ENCODE measurements around the gene SPTBN5.

SPTBN5 gene

GRCh38 chr15:41904541-41905005 lies 10.7 kb upstream of the SPTBN5 start:
- in situ Hi-C loops (cut with MboI; ENCODE audit: low sequenced_read_pairs), result no loop called here

GRCh38 chr15:41903782-41904181 lies 9.9 kb upstream of the SPTBN5 start:
- in situ Hi-C loops (cut with MboI; ENCODE audit: low sequenced_read_pairs), result no loop called here

GRCh38 chr15:41901431-41901830 lies 7.6 kb upstream of the SPTBN5 start:
- in situ Hi-C loops (cut with MboI; ENCODE audit: low sequenced_read_pairs), result no loop called here

GRCh38 chr15:41900526-41901380 lies 6.9 kb upstream of the SPTBN5 start:
- in situ Hi-C loops (cut with MboI; ENCODE audit: low sequenced_read_pairs), result no loop called here

- in situ Hi-C loops (cut with MboI; ENCODE audit: low sequenced_read_pairs), result no loop called here
Measured at GRCh38 chr15:41899854-41900442, 6.1 kb upstream of the SPTBN5 start.

GRCh38 chr15:41897363-41897799 lies 3.5 kb upstream of the SPTBN5 start:
- in situ Hi-C loops (cut with MboI; ENCODE audit: low sequenced_read_pairs), result no loop called here

- in situ Hi-C loops (cut with MboI; ENCODE audit: low sequenced_read_pairs), result no loop called here
Measured at GRCh38 chr15:41896566-41896965, 2.7 kb upstream of the SPTBN5 start.

GRCh38 chr15:41895957-41896356 lies 2.1 kb upstream of the SPTBN5 start:
- in situ Hi-C loops (cut with MboI; ENCODE audit: low sequenced_read_pairs), result no loop called here

DNA sequence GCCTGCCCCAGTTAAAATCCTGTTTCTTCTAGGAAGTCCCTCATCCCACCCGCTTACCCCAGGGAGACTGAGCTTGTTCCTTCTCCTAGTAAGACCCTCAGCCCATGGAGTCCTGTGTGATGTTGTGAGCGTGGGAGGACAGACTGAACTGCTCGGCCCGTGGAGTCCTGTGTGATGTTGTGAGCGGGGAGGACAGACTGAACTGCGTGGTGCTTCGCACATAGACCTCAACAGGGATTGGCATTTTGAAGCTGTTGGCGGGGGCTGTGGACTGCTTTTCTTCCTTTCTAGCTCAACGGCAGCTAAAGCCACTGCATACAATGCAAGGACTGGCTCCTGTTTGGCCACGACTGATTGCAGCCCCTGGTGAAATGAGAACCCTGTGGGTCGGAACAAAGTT lies 1.6 kb upstream of the SPTBN5 start:
- in situ Hi-C loops (cut with MboI; ENCODE audit: low sequenced_read_pairs), result no loop called here

- in situ Hi-C loops (cut with MboI; ENCODE audit: low sequenced_read_pairs), result no loop called here
Measured at GRCh38 chr15:41894791-41895463, 1.1 kb upstream of the SPTBN5 start.

DNA sequence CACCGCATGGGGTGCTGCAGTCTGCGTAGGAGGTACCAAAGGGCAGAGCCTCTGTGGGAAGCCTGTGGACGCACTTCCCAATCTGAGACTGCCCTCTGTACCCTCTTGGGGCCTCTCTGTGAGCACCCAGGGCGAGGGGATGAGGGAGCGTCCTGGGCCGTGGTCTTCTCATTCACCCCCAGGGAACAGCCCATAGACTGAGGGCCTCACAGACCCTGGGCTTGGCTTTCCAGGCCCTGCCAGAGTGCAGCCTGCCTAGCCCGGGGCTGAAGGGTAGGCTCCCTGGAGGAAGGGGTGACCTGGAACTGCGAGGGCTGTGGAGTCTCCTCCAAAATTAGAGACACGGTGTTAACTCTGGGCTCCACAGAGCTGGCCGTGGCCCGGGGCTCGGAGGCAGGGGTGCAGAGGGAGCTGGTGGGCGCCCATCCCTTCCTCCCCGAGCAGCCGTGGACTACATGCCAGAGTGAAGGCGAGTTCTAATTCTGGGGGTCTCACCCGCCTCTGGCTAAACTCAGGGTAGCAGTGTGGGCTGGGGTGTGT lies 468 bp upstream of the SPTBN5 start:
- in situ Hi-C loops (cut with MboI; ENCODE audit: low sequenced_read_pairs), result no loop called here

- in situ Hi-C loops (cut with MboI; ENCODE audit: low sequenced_read_pairs), result no loop called here
Measured at GRCh38 chr15:41892621-41893421, 1.0 kb downstream of the SPTBN5 start.

DNA sequence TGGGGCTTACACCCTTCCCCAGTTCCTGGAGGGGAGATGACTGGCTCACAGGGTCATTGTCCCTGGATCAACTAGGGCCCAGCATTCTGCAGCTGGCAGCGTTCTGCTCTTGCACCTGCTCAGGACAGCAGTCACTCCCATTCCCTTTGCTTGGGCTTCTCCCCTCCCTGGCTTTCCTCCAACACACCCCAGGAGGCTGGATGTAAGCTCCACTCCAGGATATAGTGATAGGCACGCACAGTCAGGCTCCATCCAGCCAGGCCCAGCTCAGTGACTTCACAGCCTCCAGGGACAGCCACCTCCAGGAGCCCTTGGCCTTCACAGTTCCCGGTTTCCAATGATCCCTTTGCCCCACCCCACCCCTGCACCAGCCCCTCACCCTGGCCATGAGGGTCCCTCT lies 1.9 kb downstream of the SPTBN5 start:
- in situ Hi-C loops (cut with MboI; ENCODE audit: low sequenced_read_pairs), result no loop called here

- in situ Hi-C loops (cut with MboI; ENCODE audit: low sequenced_read_pairs), result no loop called here
Measured at GRCh38 chr15:41891226-41891625, 2.6 kb downstream of the SPTBN5 start.

DNA sequence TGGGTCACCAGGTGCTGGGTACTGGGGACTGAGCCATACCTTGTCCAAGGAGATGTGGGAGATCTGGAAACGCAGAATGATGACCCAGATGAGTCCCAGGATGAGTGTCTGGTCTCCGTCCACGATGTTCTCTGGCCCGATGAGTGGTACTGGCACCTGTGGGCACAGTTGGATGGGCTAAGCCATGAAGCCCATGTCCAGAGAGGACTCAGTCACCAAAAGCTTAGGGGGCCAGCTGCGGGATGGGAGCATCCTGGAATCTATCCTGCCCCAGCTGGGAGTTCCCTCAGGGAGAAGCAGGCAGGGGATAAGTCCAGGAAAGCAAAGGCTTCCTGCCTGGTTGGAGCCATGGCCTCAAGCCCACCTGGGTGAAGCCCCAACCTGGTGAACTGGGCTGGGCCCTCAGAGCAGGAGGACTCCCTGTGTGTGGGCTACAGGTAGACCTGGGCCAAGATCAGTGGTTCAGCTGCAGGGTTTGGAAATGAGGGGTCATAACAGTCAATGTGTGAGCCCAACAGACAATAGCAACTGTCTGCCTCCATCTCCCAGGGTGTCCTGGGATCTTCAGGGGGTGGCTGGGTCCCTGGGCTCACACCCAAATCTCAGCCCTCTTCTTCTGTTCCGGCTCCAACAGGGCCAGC lies 3.7 kb downstream of the SPTBN5 start:
- in situ Hi-C loops (cut with MboI; ENCODE audit: low sequenced_read_pairs), result no loop called here

GRCh38 chr15:41888662-41889253 lies 5.1 kb downstream of the SPTBN5 start:
- in situ Hi-C loops (cut with MboI; ENCODE audit: low sequenced_read_pairs), result no loop called here

- in situ Hi-C loops (cut with MboI; ENCODE audit: low sequenced_read_pairs), result no loop called here
Measured at GRCh38 chr15:41887893-41888292, 6.0 kb downstream of the SPTBN5 start.

- in situ Hi-C loops (cut with MboI; ENCODE audit: low sequenced_read_pairs), result no loop called here
Measured at GRCh38 chr15:41887161-41887560, 6.7 kb downstream of the SPTBN5 start.

- in situ Hi-C loops (cut with MboI; ENCODE audit: low sequenced_read_pairs), result no loop called here
Measured at GRCh38 chr15:41886741-41887140, 7.1 kb downstream of the SPTBN5 start.

DNA sequence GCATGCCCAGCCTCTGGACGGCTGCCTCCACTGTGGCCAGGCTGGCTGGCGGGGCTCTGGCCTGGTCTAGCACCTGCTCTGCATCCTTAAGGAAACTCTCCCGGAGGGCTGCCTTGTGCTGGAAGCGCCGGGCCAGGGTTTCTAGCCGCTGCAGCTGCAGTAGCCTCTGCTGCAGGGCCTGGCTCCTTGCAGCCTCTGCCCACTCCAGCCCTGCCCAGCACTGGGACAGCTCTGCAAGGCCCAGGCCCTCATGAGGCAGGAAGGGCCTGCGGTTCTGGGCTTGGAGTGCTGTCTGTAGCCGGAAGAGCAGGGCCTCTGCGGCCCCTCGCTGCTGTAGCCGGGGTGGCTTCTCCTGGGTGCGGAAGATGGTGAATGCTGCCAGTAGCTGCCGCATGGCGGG lies 8.0 kb downstream of the SPTBN5 start:
- in situ Hi-C loops (cut with MboI; ENCODE audit: low sequenced_read_pairs), result no loop called here
